ENCODE measurements around the gene PIH1D1.
"Not testable (repeated sequence)": the region's sequence is repeated elsewhere in the genome, so short reads cannot be mapped to it uniquely, and the experiment has no call there.

DNA sequence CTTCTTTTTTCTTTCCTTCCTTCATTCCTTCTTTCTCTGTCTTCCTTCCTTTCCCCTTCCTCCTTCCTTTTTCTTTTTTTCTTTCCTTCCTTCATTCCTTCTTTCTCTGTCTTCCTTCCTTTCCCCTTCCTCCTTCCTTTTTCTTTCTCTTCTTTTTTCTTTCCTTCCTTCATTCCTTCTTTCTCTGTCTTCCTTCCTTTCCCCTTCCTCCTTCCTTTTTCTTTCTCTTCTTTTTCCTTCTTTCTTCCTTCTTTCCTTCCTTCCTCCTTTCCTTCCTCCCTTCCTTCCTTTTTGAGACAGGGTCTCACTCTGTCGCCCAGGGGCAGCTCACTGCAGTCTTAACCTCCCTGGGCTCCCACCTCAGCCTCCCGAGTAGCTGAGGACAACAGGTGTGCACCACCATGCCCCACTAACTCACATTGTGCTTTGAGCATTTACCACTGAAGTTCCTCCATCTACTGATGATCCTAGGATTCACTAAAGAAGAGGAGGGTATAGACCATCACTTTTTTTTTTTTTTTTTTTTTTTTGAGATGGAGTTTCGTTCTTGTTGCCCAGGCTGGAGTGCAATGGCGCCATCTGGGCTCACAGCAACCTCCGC, 7.4 kb downstream of the PIH1D1 start:
- TF ChIP-seq SUZ12 (IDR thresholded peaks at IDR 0.05; ENCODE audit: extremely low read depth, insufficient read depth, insufficient read length); ZNF274 (IDR thresholded peaks at IDR 0.05; ENCODE audit: low read depth, low read length); YY1 (IDR thresholded peaks at IDR 0.05; ENCODE audit: insufficient read depth, insufficient read length): not testable (repeated sequence)

Measured in NT2/D1 (cell line).